Endothelial cell of umbilical vein (primary cell): Measurements from ENCODE around the gene EXOC1L. TPM values are rescaled to one million over a fixed set of nuclear protein-coding genes. Genes with fewer than 3 reads are reported as not detected.

Source experiments
- BruUV-seq: library from RNA; stranded (reverse); fragments of 400-500 nt; replicated peaks from 2 replicates; lab custom pipeline; 2021; lab: Mats Ljungman, UMichigan
- CTCF ChIA-PET: fragments of 300-600, 350-600 bp; sonication (Branson Sonifier 250); formaldehyde crosslinking; loops from one replicate; lab custom pipeline; 2021; ENCODE audit warnings: antibody characterized with exemption, inconsistent platforms; lab: Charles Lee
- POLR2A ChIA-PET: fragments of 300-600, 350-600 bp; sonication (Branson Sonifier 250); formaldehyde crosslinking; loops from one replicate; lab custom pipeline; 2021; ENCODE audit warnings: antibody characterized with exemption, inconsistent platforms; lab: Charles Lee
- DNase-seq: peaks from one replicate; pipeline ENCODE4 v3.0.0-alpha.2; 2011; ENCODE audit warnings: low read depth, low spot score
- FAIRE-seq: peaks from 2 replicates; lab custom pipeline; 2011; peaks lifted over from hg19 to GRCh38; lab: Jason Lieb, UNC
- H2AFZ ChIP-seq: 2 replicates; pipeline ENCODE4 v1.6.0; 2012; ENCODE audit warnings: low read depth, low read length, control low read depth, inconsistent platforms
- H3K27ac ChIP-seq: 2 replicates; pipeline ENCODE4 v1.5.1; 2011; ENCODE audit warnings: low read depth, mild to moderate bottlenecking, control low read depth, low read length, moderate library complexity; ENCODE audit not compliant: insufficient read depth
- H3K27me3 ChIP-seq, 2 experiments: 2 replicates each; pipeline versions ENCODE4 v1.6.0 to v1.6.1; 2011; ENCODE audit warnings: low read length in 2 of 2, mixed read lengths in 1 of 2; ENCODE audit not compliant: control insufficient read depth in 2 of 2, insufficient read depth in 2 of 2
- H3K36me3 ChIP-seq, 2 experiments: 2 replicates in 1 of 2; 3 replicates in 1 of 2; pipeline ENCODE4 v1.5.1; 2011; ENCODE audit warnings: low read length in 2 of 2, mild to moderate bottlenecking in 1 of 2, moderate library complexity in 1 of 2; ENCODE audit not compliant: control insufficient read depth in 2 of 2, insufficient read depth in 2 of 2; ENCODE audit errors: extremely low read depth in 1 of 2
- H3K4me1 ChIP-seq: 3 replicates; pipeline ENCODE4 v1.5.1; 2011; ENCODE audit warnings: mild to moderate bottlenecking, low read length; ENCODE audit not compliant: control insufficient read depth, insufficient read depth; ENCODE audit errors: extremely low read depth
- H3K4me2 ChIP-seq: 2 replicates; pipeline ENCODE4 v1.6.1; 2011; ENCODE audit warnings: low read length, control low read depth, mixed read lengths; ENCODE audit not compliant: insufficient read depth
- H3K4me3 ChIP-seq, 3 experiments: fragments of 200-600 bp in 1 of 3; sonication (generic), shearing (Covaris generic) in 1 of 3; replicated peaks in 1 of 3; 2 replicates each; pipeline ENCODE4 v1.5.1; 2011 to 2016; ENCODE audit warnings: control low read depth in 3 of 3, low read length in 3 of 3, mild to moderate bottlenecking in 2 of 3, inconsistent platforms in 1 of 3, low read depth in 1 of 3, moderate library complexity in 1 of 3; ENCODE audit not compliant: insufficient read depth in 1 of 3
- H3K79me2 ChIP-seq: 2 replicates; pipeline ENCODE4 v1.6.0; 2012; ENCODE audit warnings: low read length, inconsistent platforms; ENCODE audit not compliant: control insufficient read depth, insufficient read depth
- H3K9ac ChIP-seq: replicated peaks from 2 replicates; pipeline ENCODE3; 2011; ENCODE audit warnings: low read length, control low read depth; ENCODE audit not compliant: insufficient read depth; ENCODE audit errors: extremely low read depth
- H3K9me1 ChIP-seq: replicated peaks from 3 replicates; pipeline ENCODE4 v1.6.0; 2011; ENCODE audit warnings: mild to moderate bottlenecking, low read length; ENCODE audit not compliant: control insufficient read depth, insufficient read depth; ENCODE audit errors: extremely low read depth
- H3K9me3 ChIP-seq: replicated peaks from 2 replicates; pipeline ENCODE4 v1.5.1; 2012; ENCODE audit warnings: low read length, inconsistent platforms; ENCODE audit not compliant: control insufficient read depth, insufficient read depth
- H4K20me1 ChIP-seq: replicated peaks from 2 replicates; pipeline ENCODE3; 2011; ENCODE audit warnings: mild to moderate bottlenecking, low read length; ENCODE audit not compliant: control insufficient read depth, insufficient read depth; ENCODE audit errors: extremely low read depth
- CTCF ChIP-seq, 2 donors: IDR thresholded peaks; 1 replicate in 1 of 2; 2 replicates in 1 of 2; pipeline ENCODE4 v1.5.1; 2011; ENCODE audit warnings: low read length in 2 of 2, mild to moderate bottlenecking in 2 of 2, moderate library complexity in 2 of 2, control low read depth in 1 of 2, inconsistent platforms in 1 of 2, low read depth in 1 of 2; ENCODE audit not compliant: insufficient read depth in 1 of 2; ENCODE audit errors: extremely low read depth in 1 of 2
- EZH2 ChIP-seq: IDR thresholded peaks from 2 replicates; pipeline ENCODE4 v1.6.1; 2012; ENCODE audit warnings: borderline replicate concordance, low read depth, mild to moderate bottlenecking, moderate library complexity, low read length, inconsistent platforms; ENCODE audit not compliant: severe bottlenecking
- FOS ChIP-seq: IDR thresholded peaks from 2 replicates; pipeline ENCODE4 v1.6.1; 2011; ENCODE audit warnings: mild to moderate bottlenecking, low read length, moderate library complexity, borderline replicate concordance; ENCODE audit not compliant: insufficient read depth
- GATA2 ChIP-seq: IDR thresholded peaks from 2 replicates; pipeline ENCODE4 v1.7.0; 2011; ENCODE audit warnings: low read depth, mild to moderate bottlenecking, moderate library complexity, mixed read lengths, low read length; ENCODE audit not compliant: insufficient read length, insufficient read depth
- JUN ChIP-seq: IDR thresholded peaks from 2 replicates; pipeline ENCODE4 v1.6.1; 2011; ENCODE audit warnings: borderline replicate concordance, low read depth; ENCODE audit not compliant: insufficient read length, insufficient read depth
- MAX ChIP-seq: IDR thresholded peaks from 2 replicates; pipeline ENCODE4 v1.6.1; 2011; ENCODE audit not compliant: insufficient read depth, insufficient read length
- MYC ChIP-seq: IDR thresholded peaks from one replicate; pipeline ENCODE4 v1.6.1; 2011; ENCODE audit warnings: mild to moderate bottlenecking, low read depth, low read length
- POLR2A ChIP-seq: IDR thresholded peaks from 2 replicates; pipeline ENCODE4 v1.6.1; 2012; ENCODE audit warnings: low read depth, mild to moderate bottlenecking, control low read depth, low read length
- POLR2AphosphoS5 ChIP-seq: IDR thresholded peaks from 2 replicates; pipeline ENCODE4 v1.6.1; 2012; ENCODE audit warnings: low read depth, mild to moderate bottlenecking, control low read depth, low read length, moderate library complexity; ENCODE audit not compliant: insufficient read depth
- dilution Hi-C: fragments of 300-500 bp; cut with MboI; formaldehyde crosslinking; loops from one replicate; pipeline ENCODE4 v1.15.0; 2019; ENCODE audit warnings: low sequenced_read_pairs; ENCODE audit not compliant: extremely low pct_ligation_motif_present
- intact Hi-C: fragments of 100-400 bp; cut with micrococcal nuclease; formaldehyde crosslinking; loops from one replicate; pipeline ENCODE4 v1.10.0; 2022
- polyA plus RNA-seq, 4 experiments: library from polyadenylated mRNA; depleted of rRNA in 3 of 4; stranded (reverse) in 3 of 4; unstranded in 1 of 4; fragments of >200 nt; gene quantifications; 2 replicates each; pipeline versions ENCODE4 v1.2.1 to v1.2.3, GENCODE V29; 2011 to 2012; ENCODE audit warnings: missing spikeins in 1 of 4
- total RNA-seq: library from RNA; stranded (reverse); gene quantifications from 2 replicates; pipeline ENCODE4 v1.2.3, GENCODE V29; 2021

The EXOC1L gene
- total and polyA plus RNA-seq, 2 donors (not counting 3 experiments of a cell fraction or from before 2014, with no cell fraction given) = not detected

GRCh38 chr4:55808632-55809031, 11.0 kb upstream of the EXOC1L start:
- TF ChIP-seq FOS (no peak), POLR2AphosphoS5 (no peak), GATA2 (no peak), MAX (no peak), EZH2 (no peak), POLR2A (no peak), MYC (no peak), CTCF (IDR thresholded peaks at IDR 0.05; ENCODE audit: extremely low read depth in 1 of 2, insufficient read depth in 1 of 2, low read depth in 1 of 2, low read length in 2 of 2) (no peak), JUN (no peak)
- H3K36me3 ChIP-seq = no peaks in the 10 kb centered on the region
- H3K9me1 ChIP-seq = no peaks in the 10 kb centered on the region
- H3K79me2 ChIP-seq = no peaks in the 10 kb centered on the region
- no peaks in the 10 kb centered on the region for H4K20me1 ChIP-seq
- H3K9ac ChIP-seq = no peak overlapping the region
- H3K4me1 ChIP-seq = no peaks in the 10 kb centered on the region
- no peak for DNase-seq
- CTCF ChIA-PET = no interaction called here
- intact Hi-C loops (no loop called here), dilution Hi-C loops (no loop called here)
- H3K9me3 ChIP-seq = no peaks in the 10 kb centered on the region
- POLR2A ChIA-PET = no interaction called here
- H3K27me3 ChIP-seq = peaks cover 2 to 8% of the 10 kb centered on the region in 2 experiments
- no peak for FAIRE-seq
- H3K27ac ChIP-seq = no peak overlapping the region
- BruUV-seq = no TSS peak
- H3K4me3 ChIP-seq = no peak overlapping the region
- H3K4me2 ChIP-seq = no peak overlapping the region
- no peak overlapping the region for H2AFZ ChIP-seq
